ENCODE data around the gene SEZ6. TPM values are rescaled to one million over a fixed set of nuclear protein-coding genes. Genes with fewer than 3 reads are reported as not detected.
A peak's percentile ranks its signal among the peaks of the same experiment; 100 is the strongest.

The SEZ6 gene
- total and polyA plus RNA-seq, 3 experiments from 2014 or later, result 1.6 TPM; not detected in 2

GRCh38 chr17:29031488-29031887 lies 25.7 kb upstream of the SEZ6 start:
- Histone ChIP-seq H3K27me3 (ENCODE audit: insufficient read depth, low read length, poor library complexity, severe bottlenecking) (peaks cover 4% of the 10 kb centered on the region), H3K36me3 (ENCODE audit: insufficient read depth, low read length) (no peaks in the 10 kb centered on the region), H3K4me3 (ENCODE audit: low read length) (no peak overlapping the region), H3K4me1 (ENCODE audit: insufficient read depth, low read length) (no peaks in the 10 kb centered on the region), H3K9me3 (ENCODE audit: low read length) (no peaks in the 10 kb centered on the region), H3K27ac (ENCODE audit: low read depth, low read length) (no peak overlapping the region)
- H3K4me3 Mint-ChIP-seq, result no peak overlapping the region
- H3K9me3 Mint-ChIP-seq, result peaks cover 3 to 16% (median 14%) of the 10 kb centered on the region in 5 donors
- H3K36me3 Mint-ChIP-seq, result peaks cover 0 to 4% (median 0%) of the 10 kb centered on the region in 3 donors
- no peak overlapping the region for H3K27ac Mint-ChIP-seq
- peaks cover 58 to 75% of the 10 kb centered on the region in 2 donors for H3K27me3 Mint-ChIP-seq
- ChIA-PET POLR2A (no interaction called here), CTCF (no interaction called here)
- no peak for DNase-seq
- no peaks in the 10 kb centered on the region for H3K4me1 Mint-ChIP-seq

- H3K4me3 ChIP-seq (ENCODE audit: low read length), result no peak overlapping the region
- no peaks in the 10 kb centered on the region for H3K9me3 ChIP-seq (ENCODE audit: low read length)
- H3K9me3 Mint-ChIP-seq, result no peaks in the 10 kb centered on the region
- CTCF ChIA-PET, result no interaction called here
- H3K36me3 Mint-ChIP-seq, result peaks cover 0 to 5% (median 0%) of the 10 kb centered on the region in 3 donors
- H3K36me3 ChIP-seq (ENCODE audit: insufficient read depth, low read length), result no peaks in the 10 kb centered on the region
- DNase-seq, result no peak
- peaks cover 4% of the 10 kb centered on the region for H3K4me1 ChIP-seq (ENCODE audit: insufficient read depth, low read length)
- POLR2A ChIA-PET, result no interaction called here
- H3K27ac Mint-ChIP-seq, result no peak overlapping the region
- no peak overlapping the region for H3K4me3 Mint-ChIP-seq
- peaks cover 19% of the 10 kb centered on the region for H3K27me3 ChIP-seq (ENCODE audit: insufficient read depth, low read length, poor library complexity, severe bottlenecking)
- H3K27me3 Mint-ChIP-seq, result peaks cover 37 to 73% of the 10 kb centered on the region in 2 donors
- no peak overlapping the region for H3K27ac ChIP-seq (ENCODE audit: low read depth, low read length)
- H3K4me1 Mint-ChIP-seq, result peaks cover 3% of the 10 kb centered on the region in 3 donors
These were observed 18.6 kb upstream of the SEZ6 start for GRCh38 chr17:29024316-29024952.

GRCh38 chr17:29022074-29022473 lies 16.2 kb upstream of the SEZ6 start:
- H3K9me3 ChIP-seq (ENCODE audit: low read length), result no peaks in the 10 kb centered on the region
- H3K36me3 ChIP-seq (ENCODE audit: insufficient read depth, low read length), result no peaks in the 10 kb centered on the region
- Mint-ChIP-seq H3K4me1 (peaks cover 5 to 11% (median 8%) of the 10 kb centered on the region in 3 donors), H3K27ac (no peak overlapping the region), H3K9me3 (no peaks in the 10 kb centered on the region), H3K4me3 (no peak overlapping the region), H3K36me3 (peaks cover 0 to 5% (median 0%) of the 10 kb centered on the region in 3 donors), H3K27me3 (peaks cover 50 to 80% of the 10 kb centered on the region in 2 donors)
- H3K4me1 ChIP-seq (ENCODE audit: insufficient read depth, low read length), result peaks cover 5% of the 10 kb centered on the region
- H3K27ac ChIP-seq (ENCODE audit: low read depth, low read length), result no peak overlapping the region
- CTCF ChIA-PET, result no interaction called here
- peaks cover 19% of the 10 kb centered on the region for H3K27me3 ChIP-seq (ENCODE audit: insufficient read depth, low read length, poor library complexity, severe bottlenecking)
- no peak for DNase-seq
- POLR2A ChIA-PET, result no interaction called here
- no peak overlapping the region for H3K4me3 ChIP-seq (ENCODE audit: low read length)

- no peaks in the 10 kb centered on the region for H3K9me3 ChIP-seq (ENCODE audit: low read length)
- ChIA-PET POLR2A (no interaction called here), CTCF (no interaction called here)
- no peak for DNase-seq
- no peaks in the 10 kb centered on the region for H3K36me3 ChIP-seq (ENCODE audit: insufficient read depth, low read length)
- H3K4me3 ChIP-seq (ENCODE audit: low read length), result no peak overlapping the region
- no peak overlapping the region for H3K27ac Mint-ChIP-seq
- peaks cover 49 to 78% of the 10 kb centered on the region in 2 donors for H3K27me3 Mint-ChIP-seq
- H3K36me3 Mint-ChIP-seq, result peaks cover 0 to 5% (median 0%) of the 10 kb centered on the region in 3 donors
- no peak overlapping the region for H3K4me3 Mint-ChIP-seq
- H3K4me1 ChIP-seq (ENCODE audit: insufficient read depth, low read length), result peaks cover 5% of the 10 kb centered on the region
- H3K27me3 ChIP-seq (ENCODE audit: insufficient read depth, low read length, poor library complexity, severe bottlenecking), result peaks cover 19% of the 10 kb centered on the region
- peaks cover 5 to 11% (median 8%) of the 10 kb centered on the region in 3 donors for H3K4me1 Mint-ChIP-seq
- no peak overlapping the region for H3K27ac ChIP-seq (ENCODE audit: low read depth, low read length)
- no peaks in the 10 kb centered on the region for H3K9me3 Mint-ChIP-seq
These were observed 15.4 kb upstream of the SEZ6 start for GRCh38 chr17:29021226-29021625.

GRCh38 chr17:29020576-29020975 lies 14.7 kb upstream of the SEZ6 start:
- ChIA-PET POLR2A (no interaction called here), CTCF (no interaction called here)
- Histone ChIP-seq H3K9me3 (ENCODE audit: low read length) (no peaks in the 10 kb centered on the region), H3K4me3 (ENCODE audit: low read length) (no peak overlapping the region), H3K27ac (ENCODE audit: low read depth, low read length) (no peak overlapping the region), H3K27me3 (ENCODE audit: insufficient read depth, low read length, poor library complexity, severe bottlenecking) (peaks cover 19% of the 10 kb centered on the region), H3K4me1 (ENCODE audit: insufficient read depth, low read length) (peaks cover 5% of the 10 kb centered on the region), H3K36me3 (ENCODE audit: insufficient read depth, low read length) (no peaks in the 10 kb centered on the region)
- peaks cover 48 to 77% of the 10 kb centered on the region in 2 donors for H3K27me3 Mint-ChIP-seq
- DNase-seq, result no peak
- no peaks in the 10 kb centered on the region for H3K9me3 Mint-ChIP-seq
- H3K36me3 Mint-ChIP-seq, result peaks cover 0 to 5% (median 0%) of the 10 kb centered on the region in 3 donors
- no peak overlapping the region for H3K27ac Mint-ChIP-seq
- H3K4me1 Mint-ChIP-seq, result peaks cover 5 to 11% (median 8%) of the 10 kb centered on the region in 3 donors
- H3K4me3 Mint-ChIP-seq, result no peak overlapping the region

GRCh38 chr17:29019475-29020181 lies 13.8 kb upstream of the SEZ6 start:
- ChIA-PET CTCF (interaction anchor here (1.3 to 1.9 kb wide), 4 partner anchors 13 to 97 kb away, joined by 3 to 7 read pairs (median 4); partner anchors contain the start of gene SEZ6), POLR2A (interaction anchor here (0.6 kb wide), 1 partner anchor 84 kb away, joined by 3 read pairs; no protein-coding TSS in a partner anchor)
- DNase-seq, result no peak
- H3K27ac Mint-ChIP-seq, result peak overlapping the region in 1 of 8 donors; percentile 57
- H3K9me3 Mint-ChIP-seq, result no peaks in the 10 kb centered on the region
- H3K4me1 Mint-ChIP-seq, result peaks cover 5 to 11% (median 8%) of the 10 kb centered on the region in 3 donors
- Histone ChIP-seq H3K4me1 (ENCODE audit: insufficient read depth, low read length) (peaks cover 5% of the 10 kb centered on the region), H3K36me3 (ENCODE audit: insufficient read depth, low read length) (no peaks in the 10 kb centered on the region), H3K27me3 (ENCODE audit: insufficient read depth, low read length, poor library complexity, severe bottlenecking) (peaks cover 19% of the 10 kb centered on the region), H3K9me3 (ENCODE audit: low read length) (no peaks in the 10 kb centered on the region), H3K27ac (ENCODE audit: low read depth, low read length) (no peak overlapping the region), H3K4me3 (ENCODE audit: low read length) (no peak overlapping the region)
- H3K4me3 Mint-ChIP-seq, result peak overlapping the region in 2 of 7 donors; percentile 18 to 56
- H3K27me3 Mint-ChIP-seq, result peaks cover 50 to 77% of the 10 kb centered on the region in 2 donors
- H3K36me3 Mint-ChIP-seq, result peaks cover 0 to 5% (median 0%) of the 10 kb centered on the region in 3 donors

- H3K4me3 Mint-ChIP-seq, result peak overlapping the region in 3 of 7 donors; percentile 10 to 56 (median 18)
- H3K27ac Mint-ChIP-seq, result peak overlapping the region in 1 of 8 donors; percentile 15
- peaks cover 19% of the 10 kb centered on the region for H3K27me3 ChIP-seq (ENCODE audit: insufficient read depth, low read length, poor library complexity, severe bottlenecking)
- no peak overlapping the region for H3K4me3 ChIP-seq (ENCODE audit: low read length)
- DNase-seq, result no peak
- H3K27me3 Mint-ChIP-seq, result peaks cover 49 to 71% of the 10 kb centered on the region in 2 donors
- H3K9me3 Mint-ChIP-seq, result no peaks in the 10 kb centered on the region
- ChIA-PET CTCF (interaction anchor here (1.3 to 1.9 kb wide), 4 partner anchors 13 to 98 kb away, joined by 3 to 7 read pairs (median 4); partner anchors contain the start of gene SEZ6), POLR2A (interaction anchor here (0.6 kb wide), 1 partner anchor 84 kb away, joined by 3 read pairs; no protein-coding TSS in a partner anchor)
- H3K36me3 Mint-ChIP-seq, result peaks cover 0 to 5% (median 0%) of the 10 kb centered on the region in 3 donors
- no peaks in the 10 kb centered on the region for H3K9me3 ChIP-seq (ENCODE audit: low read length)
- H3K27ac ChIP-seq (ENCODE audit: low read depth, low read length), result no peak overlapping the region
- peaks cover 5 to 11% (median 8%) of the 10 kb centered on the region in 3 donors for H3K4me1 Mint-ChIP-seq
- peaks cover 5% of the 10 kb centered on the region for H3K4me1 ChIP-seq (ENCODE audit: insufficient read depth, low read length)
- H3K36me3 ChIP-seq (ENCODE audit: insufficient read depth, low read length), result no peaks in the 10 kb centered on the region
These were observed 13.1 kb upstream of the SEZ6 start for GRCh38 chr17:29018788-29019474.
